GM13977 (cell line): ENCODE data around the gene XRCC4.

Experiments
- DNase-seq: peaks from one replicate; pipeline ENCODE4 v3.0.0; 2012; ENCODE audit warnings: low spot score
- in situ Hi-C: fragments of 300-500 bp; cut with MboI; formaldehyde crosslinking; loops from one replicate; pipeline ENCODE4 v1.12.0; 2022; ENCODE audit warnings: low sequenced_read_pairs, low pct_unique_long_range_greater_than_20kb, mixed read lengths, inconsistent platforms; ENCODE audit not compliant: unreplicated experiment
- TF ChIP-seq, protein P1 (sequence below): IDR thresholded peaks from 2 replicates; pipeline ENCODE4 v1.5.1; 2012; ENCODE audit warnings: mild to moderate bottlenecking, control low read depth; ENCODE audit not compliant: insufficient read depth; ENCODE audit errors: extremely low read depth, missing control alignments

XRCC4 gene

DNA sequence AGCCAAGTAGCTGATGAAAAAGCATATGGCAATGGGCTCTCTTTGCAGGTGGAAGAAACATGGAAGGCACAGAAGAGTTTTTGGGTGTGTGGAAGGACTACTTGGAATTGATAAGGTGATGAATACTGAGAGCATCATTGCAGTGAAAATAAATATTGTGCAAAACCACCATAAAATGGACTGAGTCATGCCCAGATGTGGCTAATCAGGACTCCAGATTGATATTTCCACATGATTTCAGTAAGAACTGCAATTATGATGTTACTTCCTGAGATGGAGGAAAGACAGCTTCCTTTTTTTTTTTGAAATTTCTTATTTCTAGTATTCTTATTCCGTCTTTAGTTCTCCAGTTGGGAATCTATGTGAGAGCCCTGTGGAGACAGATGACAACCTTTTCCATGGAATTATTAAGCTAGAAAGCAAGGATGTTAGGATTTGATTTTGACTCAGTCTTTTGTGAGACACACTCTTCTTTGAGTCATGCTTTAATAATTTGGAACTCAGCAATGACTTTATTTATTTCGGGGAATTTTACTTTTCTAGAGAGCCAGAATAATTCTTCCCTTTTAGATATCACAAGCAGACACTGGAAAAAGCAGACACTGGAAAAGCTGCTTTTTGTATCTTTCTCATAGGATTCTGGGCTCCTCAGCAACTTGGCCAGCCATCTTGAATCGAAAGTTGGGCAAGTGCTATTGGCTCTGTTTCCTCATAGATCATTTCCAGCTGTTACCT is 300.0 kb downstream of the XRCC4 start:
- in situ Hi-C loops, result no loop called here
- TF ChIP-seq, protein P1, sequence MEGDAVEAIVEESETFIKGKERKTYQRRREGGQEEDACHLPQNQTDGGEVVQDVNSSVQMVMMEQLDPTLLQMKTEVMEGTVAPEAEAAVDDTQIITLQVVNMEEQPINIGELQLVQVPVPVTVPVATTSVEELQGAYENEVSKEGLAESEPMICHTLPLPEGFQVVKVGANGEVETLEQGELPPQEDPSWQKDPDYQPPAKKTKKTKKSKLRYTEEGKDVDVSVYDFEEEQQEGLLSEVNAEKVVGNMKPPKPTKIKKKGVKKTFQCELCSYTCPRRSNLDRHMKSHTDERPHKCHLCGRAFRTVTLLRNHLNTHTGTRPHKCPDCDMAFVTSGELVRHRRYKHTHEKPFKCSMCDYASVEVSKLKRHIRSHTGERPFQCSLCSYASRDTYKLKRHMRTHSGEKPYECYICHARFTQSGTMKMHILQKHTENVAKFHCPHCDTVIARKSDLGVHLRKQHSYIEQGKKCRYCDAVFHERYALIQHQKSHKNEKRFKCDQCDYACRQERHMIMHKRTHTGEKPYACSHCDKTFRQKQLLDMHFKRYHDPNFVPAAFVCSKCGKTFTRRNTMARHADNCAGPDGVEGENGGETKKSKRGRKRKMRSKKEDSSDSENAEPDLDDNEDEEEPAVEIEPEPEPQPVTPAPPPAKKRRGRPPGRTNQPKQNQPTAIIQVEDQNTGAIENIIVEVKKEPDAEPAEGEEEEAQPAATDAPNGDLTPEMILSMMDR, result no peak
- no peak for DNase-seq

GRCh38 chr5:83378624-83379289 is 301.4 kb downstream of the XRCC4 start:
- TF ChIP-seq, protein P1, result no peak
- no peak for DNase-seq
- in situ Hi-C loops, result no loop called here

GRCh38 chr5:83385812-83386211 is 308.5 kb downstream of the XRCC4 start:
- TF ChIP-seq, protein P1, result no peak
- in situ Hi-C loops, result no loop called here
- no peak for DNase-seq

DNA sequence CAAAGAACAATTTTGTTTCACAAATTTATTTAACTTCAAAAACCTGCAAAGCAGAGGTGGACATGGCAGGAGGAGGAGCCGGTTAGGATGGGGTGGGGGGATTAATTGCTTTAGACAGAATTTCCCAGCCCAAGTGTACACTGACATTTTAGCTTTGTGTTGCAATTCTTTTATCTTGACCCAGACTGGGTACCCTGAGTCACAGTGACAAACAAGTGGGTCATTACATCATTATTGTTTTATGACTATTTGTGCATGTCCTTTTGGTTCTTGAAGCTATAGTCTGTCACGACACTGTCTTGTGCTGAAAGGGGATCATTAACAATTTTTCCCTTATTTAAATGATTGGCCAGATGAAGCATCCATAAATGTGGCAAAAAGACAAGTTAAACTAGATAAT is 309.7 kb downstream of the XRCC4 start:
- DNase-seq, result no peak
- in situ Hi-C loops, result no loop called here
- TF ChIP-seq, protein P1, result no peak

GRCh38 chr5:83388608-83389007 is 311.3 kb downstream of the XRCC4 start:
- DNase-seq, result no peak
- TF ChIP-seq, protein P1, result no peak
- in situ Hi-C loops, result no loop called here

DNA sequence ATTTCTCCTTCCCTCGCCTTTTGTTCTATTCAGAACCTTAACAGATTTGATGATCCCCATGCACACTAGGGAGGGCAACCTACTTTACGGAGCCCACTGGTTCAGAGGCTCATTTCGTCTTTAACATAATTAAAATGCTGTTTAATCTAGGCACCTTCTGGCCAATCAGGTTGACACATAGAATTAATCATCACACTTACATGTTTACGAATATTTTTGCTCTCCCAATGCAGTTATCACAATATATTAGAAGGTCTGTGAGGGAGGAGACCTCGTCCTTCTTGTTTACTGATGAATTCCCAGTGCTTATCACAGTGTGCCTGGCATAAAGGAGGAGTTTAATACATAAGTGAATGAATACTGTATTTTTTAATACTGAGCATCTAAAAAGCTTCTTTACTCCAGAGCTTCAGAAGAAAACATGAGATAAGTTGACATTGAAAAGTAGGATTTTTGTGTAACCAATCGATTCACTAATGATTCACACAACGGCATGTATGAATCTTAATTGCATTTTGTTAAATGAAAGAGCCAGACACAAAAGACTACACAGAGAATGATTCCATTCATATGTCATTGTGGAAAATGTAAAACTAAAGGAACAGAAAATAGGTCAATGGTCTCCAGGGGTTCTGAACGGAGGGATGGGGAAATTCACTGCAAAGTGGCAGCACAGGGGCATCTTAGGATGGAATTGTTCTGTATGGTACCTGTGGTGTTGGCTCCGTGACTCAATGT is 315.6 kb downstream of the XRCC4 start:
- in situ Hi-C loops, result no loop called here
- DNase-seq, result no peak
- TF ChIP-seq, protein P1, result no peak
